GM20431 (cell line): ENCODE results near the gene MCM9.

ENCODE experiments used
- in situ Hi-C: fragments of 300-500 bp; cut with MseI, MboI; formaldehyde crosslinking; loops from one replicate; pipeline ENCODE4 v1.15.0; 2020; ENCODE audit warnings: low sequenced_read_pairs; ENCODE audit not compliant: unreplicated experiment

The MCM9 gene

DNA sequence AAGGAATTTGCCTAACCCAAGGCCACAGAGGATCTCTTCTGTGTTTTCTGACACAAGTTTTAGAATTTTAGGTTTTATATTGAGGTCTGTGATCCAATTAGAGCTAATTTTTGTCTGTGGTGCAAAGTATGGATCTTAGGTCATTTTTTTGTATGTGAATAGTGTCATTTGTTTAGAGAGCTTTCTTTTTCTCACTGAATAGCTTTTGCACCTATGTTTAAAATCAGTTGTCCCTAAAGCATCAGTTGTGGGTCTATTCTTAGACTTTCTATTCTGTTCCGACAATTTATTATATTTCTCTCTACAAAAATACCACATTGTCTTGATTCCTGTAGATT, 341 bp upstream of the MCM9 start:
- in situ Hi-C loops = no loop called here

DNA sequence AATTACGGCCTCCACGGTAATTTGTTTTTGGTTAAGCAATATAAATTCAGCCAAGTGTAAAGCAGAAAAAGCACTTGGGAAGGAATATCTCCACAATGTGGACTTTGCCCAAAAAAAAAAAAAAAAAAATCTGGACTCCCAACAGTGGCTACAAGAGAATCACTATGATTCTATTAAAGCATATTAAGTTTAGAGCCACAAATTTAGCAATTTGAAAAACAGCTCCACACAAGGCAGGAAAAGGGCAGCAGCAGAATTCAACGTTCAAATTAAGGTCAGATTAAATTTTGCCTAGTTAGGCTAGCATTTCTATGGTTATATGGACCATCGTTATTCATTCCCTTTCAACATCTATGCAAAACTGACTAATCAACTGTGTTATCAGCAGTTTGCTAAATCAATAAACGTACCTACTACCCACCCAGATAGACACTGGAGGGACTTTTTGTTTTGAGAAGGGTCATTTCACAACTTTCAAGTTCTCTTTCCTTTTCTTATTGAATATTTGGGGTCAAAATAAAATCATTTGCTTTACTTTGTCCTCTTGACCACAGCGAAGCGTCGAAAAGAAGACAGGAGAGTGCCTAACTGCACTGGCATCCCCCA, 1.0 kb downstream of the MCM9 start:
- in situ Hi-C loops = no loop called here

GRCh38 chr6:118932421-118932820, 2.5 kb downstream of the MCM9 start:
- in situ Hi-C loops = no loop called here

- in situ Hi-C loops = no loop called here
These were observed 3.5 kb downstream of the MCM9 start for GRCh38 chr6:118931436-118931835.

- in situ Hi-C loops = no loop called here
These were observed 4.3 kb downstream of the MCM9 start for GRCh38 chr6:118930680-118931079.

- in situ Hi-C loops = no loop called here
These were observed 11.9 kb downstream of the MCM9 start for GRCh38 chr6:118923035-118923434.

GRCh38 chr6:118921084-118921483, 13.9 kb downstream of the MCM9 start:
- in situ Hi-C loops = no loop called here

DNA sequence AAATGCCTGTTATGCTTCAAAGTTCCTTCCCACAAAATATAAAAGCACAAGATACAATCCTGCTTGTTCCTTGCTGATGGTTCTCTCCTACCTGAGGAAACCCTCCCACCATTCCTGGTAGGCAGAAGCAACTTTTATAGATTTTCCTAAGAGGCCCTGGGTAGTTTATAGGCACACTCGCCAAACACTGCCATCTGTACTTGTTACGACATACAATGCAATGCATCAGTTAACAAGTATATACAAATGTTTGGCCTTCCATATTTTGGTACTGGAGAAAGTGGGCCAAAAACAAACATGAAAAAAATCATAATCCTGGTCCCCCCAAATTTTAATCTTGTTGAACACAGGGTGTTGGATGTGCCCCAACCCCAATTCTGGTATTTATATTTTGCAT, 16.6 kb downstream of the MCM9 start:
- in situ Hi-C loops = no loop called here

DNA sequence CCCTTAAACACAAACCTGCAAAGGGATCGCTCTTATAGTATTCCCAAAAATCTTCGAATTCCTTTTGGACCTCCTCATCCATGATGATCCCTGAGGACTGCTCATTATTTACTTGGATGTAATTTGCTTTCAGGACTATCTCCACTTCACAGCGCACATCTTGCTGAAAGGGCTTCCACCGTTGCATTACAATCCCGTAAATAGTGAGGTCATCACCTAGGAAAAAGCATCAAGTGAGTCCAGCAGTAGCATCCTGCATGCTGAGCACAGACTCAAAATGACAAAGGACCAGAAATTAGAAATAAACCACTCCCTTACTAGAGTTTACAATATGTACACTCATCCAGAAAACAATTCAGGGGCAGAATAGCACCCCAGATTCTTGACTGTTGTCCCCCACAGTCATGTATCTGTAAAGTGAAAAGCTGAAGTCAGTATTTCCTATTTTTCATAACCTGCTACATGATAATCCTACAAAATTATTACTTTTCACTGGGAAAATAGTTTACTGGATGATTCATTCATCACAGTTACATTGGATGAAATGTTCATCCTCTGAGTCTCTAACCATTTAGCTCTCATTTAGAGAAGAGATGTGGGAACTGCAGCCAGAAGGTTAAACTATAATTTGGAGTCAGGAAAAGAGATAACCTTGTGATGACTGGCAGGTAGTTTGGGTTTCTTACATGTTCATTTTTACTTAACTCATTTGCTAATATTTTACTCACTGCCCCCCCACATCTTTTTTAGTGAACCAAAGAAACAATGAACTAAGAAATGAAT, 17.2 kb downstream of the MCM9 start:
- in situ Hi-C loops = no loop called here

- in situ Hi-C loops = no loop called here
These were observed 20.4 kb downstream of the MCM9 start for GRCh38 chr6:118914598-118914997.

DNA sequence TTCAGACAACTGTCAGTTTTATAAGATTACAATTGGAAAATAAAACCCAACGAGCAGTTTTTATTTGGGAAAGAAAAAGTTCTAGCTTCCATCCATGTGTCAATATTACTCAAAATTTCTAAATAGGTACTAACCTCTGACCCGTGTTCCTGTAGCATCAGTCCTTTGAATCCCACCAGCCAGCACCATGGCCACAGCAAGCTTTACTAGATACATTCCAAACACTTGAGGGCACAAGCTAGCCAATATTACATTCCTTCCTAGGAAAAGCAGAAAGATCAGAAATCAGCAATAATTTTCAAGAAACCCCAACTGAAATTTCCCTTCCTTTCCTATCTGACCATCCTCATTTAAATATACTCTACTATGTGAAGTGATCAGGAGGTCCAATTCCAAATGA, 21.8 kb downstream of the MCM9 start:
- in situ Hi-C loops = no loop called here

DNA sequence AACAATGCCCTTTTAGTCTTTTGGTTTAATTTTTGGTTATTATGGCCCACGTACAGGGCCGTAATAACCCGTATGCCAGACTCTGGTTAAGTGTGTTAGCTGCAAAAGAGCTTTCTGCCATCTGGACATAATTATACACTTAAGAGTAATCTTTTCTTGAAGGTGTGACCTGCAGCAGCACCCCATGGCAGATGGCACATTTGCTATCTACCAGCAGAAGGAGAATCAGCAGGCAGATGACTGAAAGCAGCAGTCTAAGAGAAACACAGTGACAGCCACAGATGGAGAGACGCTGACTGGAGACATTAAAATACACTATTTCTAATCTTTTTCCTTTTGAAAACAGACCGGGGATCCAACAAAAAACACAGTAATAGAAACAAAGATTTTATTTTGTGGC, 22.3 kb downstream of the MCM9 start:
- in situ Hi-C loops = no loop called here

DNA sequence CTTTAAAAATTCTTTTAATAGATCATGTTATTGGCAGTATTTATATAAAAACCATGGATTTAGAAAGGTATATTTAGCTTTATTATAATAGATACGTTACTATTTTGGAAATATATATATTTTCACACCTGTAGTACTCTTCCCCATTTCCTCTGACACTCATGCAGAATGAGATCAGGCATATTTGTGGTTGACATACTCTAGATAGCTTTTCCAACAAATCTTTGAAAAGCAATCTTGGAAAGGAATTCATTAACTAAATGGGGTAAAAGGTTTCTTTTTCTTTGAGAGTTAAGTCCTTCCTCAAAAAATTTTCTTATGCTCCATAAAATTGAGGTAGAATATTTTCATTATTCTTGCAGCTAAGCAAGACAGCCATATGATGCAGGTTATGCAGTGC, 26.5 kb downstream of the MCM9 start:
- in situ Hi-C loops = no loop called here

GRCh38 chr6:118905851-118906250, 29.1 kb downstream of the MCM9 start:
- in situ Hi-C loops = no loop called here

DNA sequence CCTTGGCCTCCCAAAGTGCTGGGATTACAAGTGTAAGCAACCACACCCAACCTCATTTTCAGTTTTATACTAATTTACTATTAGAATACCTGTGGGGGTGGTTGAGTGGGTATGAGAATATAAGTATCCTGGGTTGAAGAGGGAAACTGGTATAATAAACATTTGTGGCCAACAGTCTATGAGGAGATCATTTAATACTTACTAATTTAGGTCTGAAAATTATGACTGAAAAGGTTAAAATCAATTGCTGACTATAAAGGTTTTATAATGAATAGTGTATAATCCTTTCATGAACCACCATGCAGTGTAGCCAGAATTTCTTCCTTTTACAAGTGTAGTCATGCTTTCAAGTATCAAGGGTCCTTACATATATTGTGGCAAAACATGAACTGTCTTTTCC, 29.9 kb downstream of the MCM9 start:
- in situ Hi-C loops = no loop called here

GRCh38 chr6:118903691-118904090, 31.3 kb downstream of the MCM9 start:
- in situ Hi-C loops = no loop called here

GRCh38 chr6:118903138-118903537, 31.8 kb downstream of the MCM9 start:
- in situ Hi-C loops = no loop called here

GRCh38 chr6:118902726-118903125, 32.2 kb downstream of the MCM9 start:
- in situ Hi-C loops = no loop called here

DNA sequence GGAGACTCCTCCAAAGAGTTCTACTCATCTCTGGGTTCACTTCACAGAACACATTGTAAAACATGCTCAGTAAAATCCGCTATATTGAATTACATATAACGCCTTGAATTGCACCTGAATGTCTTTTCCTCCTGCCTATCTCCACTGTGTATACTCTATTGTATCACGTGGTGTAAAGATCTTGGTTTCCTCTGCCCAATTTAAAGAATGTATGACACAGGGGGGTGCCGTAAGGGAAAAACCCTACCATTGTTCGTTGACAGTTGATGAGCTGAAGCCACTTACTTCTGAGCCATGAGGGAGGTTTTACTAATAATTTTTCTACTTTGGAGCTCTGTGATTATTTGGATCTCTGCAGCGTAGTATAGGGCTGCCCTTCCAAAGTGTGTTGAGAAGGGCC, 35.0 kb downstream of the MCM9 start:
- in situ Hi-C loops = no loop called here

- in situ Hi-C loops = no loop called here
These were observed 37.6 kb downstream of the MCM9 start for GRCh38 chr6:118897386-118897785.

- in situ Hi-C loops = no loop called here
These were observed 38.4 kb downstream of the MCM9 start for GRCh38 chr6:118896339-118897136.
